Prostate gland (tissue), 2 donors: ENCODE measurements around the gene ERN1.

Experiments used
- POLR2A ChIP-seq: fragments of 450-650 bp; IDR thresholded peaks from one replicate; pipeline ENCODE4 v1.6.1; 2016; ENCODE audit warnings: antibody characterized with exemption, mild to moderate bottlenecking
- POLR2AphosphoS5 ChIP-seq: sonication (generic); formaldehyde crosslinking; IDR thresholded peaks from one replicate; pipeline ENCODE4 v1.6.1; 2017; ENCODE audit warnings: antibody characterized with exemption
- TF ChIP-seq, protein P1 (sequence below), 4 experiments: fragments of 200-600 bp in 2 of 4; fragments of 450-650 bp in 2 of 4; sonication (generic) in 2 of 4; IDR thresholded peaks; 1 replicate in 3 of 4; 2 replicates in 1 of 4; pipeline ENCODE4 v1.5.1; 2016 to 2019; ENCODE audit warnings: antibody characterized with exemption in 4 of 4, mild to moderate bottlenecking in 2 of 4, moderate library complexity in 2 of 4

- TF ChIP-seq, protein P1, sequence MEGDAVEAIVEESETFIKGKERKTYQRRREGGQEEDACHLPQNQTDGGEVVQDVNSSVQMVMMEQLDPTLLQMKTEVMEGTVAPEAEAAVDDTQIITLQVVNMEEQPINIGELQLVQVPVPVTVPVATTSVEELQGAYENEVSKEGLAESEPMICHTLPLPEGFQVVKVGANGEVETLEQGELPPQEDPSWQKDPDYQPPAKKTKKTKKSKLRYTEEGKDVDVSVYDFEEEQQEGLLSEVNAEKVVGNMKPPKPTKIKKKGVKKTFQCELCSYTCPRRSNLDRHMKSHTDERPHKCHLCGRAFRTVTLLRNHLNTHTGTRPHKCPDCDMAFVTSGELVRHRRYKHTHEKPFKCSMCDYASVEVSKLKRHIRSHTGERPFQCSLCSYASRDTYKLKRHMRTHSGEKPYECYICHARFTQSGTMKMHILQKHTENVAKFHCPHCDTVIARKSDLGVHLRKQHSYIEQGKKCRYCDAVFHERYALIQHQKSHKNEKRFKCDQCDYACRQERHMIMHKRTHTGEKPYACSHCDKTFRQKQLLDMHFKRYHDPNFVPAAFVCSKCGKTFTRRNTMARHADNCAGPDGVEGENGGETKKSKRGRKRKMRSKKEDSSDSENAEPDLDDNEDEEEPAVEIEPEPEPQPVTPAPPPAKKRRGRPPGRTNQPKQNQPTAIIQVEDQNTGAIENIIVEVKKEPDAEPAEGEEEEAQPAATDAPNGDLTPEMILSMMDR (IDR thresholded peaks at IDR 0.05) = no peak
- TF ChIP-seq POLR2A = no peak
- TF ChIP-seq POLR2AphosphoS5 = no peak
Observed at GRCh38 chr17:63998050-63998720, 131.8 kb downstream of the ERN1 start, which contains the start of gene PRR29.
